Fibroblast of the conjunctiva (primary cell): Measurements from ENCODE around the gene TUBGCP2.

Experiments used
- DNase-seq: peaks from one replicate; pipeline ENCODE4 v3.0.0-alpha.2; 2010; ENCODE audit warnings: low read depth

Gene TUBGCP2

DNA sequence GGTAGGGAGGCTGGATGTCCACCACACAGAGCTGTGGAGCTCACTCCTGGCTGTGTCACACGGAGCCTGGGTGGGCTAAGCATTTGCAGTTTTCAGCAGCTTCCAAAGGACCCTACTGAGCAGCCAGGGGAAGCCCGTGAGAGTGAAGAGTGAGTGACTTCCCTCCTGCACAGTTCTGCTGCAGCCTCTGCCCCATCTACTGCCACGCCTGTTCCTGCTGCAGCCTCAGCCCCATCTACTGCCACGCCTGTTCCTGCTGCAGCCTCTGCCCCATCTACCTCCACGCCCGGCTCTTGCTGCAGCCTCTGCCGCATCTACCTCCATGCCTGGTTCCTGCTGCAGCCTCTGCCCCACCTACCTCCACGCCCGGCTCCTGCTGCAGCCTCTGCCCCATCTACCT lies 44.2 kb downstream of the TUBGCP2 start:
- no peak for DNase-seq

DNA sequence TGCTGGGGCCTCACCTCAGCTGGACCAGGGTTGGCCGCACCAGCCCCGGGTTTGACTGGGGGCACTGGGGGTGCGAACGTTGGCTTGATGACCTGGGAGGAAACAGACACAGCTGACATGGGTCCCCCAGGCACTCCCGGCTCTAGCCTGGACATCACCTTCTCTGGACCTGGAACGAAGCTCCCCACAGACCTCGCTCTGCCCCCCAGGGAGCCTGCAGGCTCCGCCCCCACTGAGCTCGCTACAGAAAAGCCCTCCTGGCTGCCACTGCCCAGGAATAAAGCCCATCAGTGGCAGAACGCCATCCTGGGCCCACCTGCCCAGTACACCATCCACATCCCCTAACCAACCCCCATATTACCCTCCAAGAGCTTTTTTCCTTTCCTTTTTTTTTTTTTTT lies 45.0 kb downstream of the TUBGCP2 start:
- no peak for DNase-seq

DNA sequence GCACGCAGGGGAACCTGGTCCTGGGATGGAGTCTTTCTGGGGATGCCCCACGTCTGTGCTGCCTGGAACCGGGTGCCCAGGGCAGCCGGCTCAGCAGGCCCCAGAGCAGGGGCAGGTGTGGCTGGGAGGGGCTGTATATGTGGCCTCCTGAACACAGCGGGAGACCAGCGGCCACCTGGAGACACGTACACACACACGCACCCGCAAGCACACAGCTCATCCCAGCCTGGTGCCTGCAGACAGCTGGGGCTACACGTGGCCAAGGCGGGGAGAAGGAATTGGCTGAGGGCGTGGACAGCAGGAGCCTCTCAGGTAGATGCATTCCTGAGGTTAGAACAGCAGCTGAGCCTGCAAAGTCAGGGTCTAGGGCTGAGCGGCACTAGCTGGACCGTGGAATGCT lies 46.0 kb downstream of the TUBGCP2 start:
- DNase-seq, result no peak

DNA sequence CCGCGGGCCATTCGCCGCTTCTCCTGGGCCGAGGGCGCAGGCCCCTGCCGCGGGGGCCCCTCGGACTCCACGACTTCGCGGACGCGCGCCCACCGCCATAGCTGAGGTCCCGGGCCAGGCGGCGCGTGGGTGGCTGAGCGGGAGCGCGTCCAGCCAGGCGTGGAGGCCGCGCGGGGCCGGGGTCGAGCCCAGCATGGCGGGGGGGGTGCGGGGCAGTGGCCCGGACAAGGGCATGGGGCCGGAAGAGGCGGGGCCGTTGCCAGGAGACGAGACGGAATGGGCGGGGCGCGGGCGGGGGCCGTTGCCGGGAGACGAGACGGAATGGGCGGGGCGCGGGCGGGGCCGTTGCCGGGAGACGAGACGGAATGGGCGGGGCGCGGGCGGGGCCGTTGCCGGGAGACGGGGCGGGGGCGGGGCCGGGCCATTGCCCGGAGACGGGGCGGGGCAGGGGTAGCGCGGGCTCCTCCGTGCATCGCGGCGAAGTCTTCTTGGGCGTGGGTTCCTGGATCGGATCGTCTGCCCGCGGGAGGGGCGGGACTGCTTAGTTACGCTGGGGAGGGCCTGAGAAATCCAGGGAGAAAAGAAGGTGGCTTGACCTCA lies 46.8 kb downstream of the TUBGCP2 start:
- DNase-seq, result peak; percentile 30

GRCh38 chr10:133260895-133261725 lies 47.6 kb downstream of the TUBGCP2 start:
- DNase-seq, result no peak

DNA sequence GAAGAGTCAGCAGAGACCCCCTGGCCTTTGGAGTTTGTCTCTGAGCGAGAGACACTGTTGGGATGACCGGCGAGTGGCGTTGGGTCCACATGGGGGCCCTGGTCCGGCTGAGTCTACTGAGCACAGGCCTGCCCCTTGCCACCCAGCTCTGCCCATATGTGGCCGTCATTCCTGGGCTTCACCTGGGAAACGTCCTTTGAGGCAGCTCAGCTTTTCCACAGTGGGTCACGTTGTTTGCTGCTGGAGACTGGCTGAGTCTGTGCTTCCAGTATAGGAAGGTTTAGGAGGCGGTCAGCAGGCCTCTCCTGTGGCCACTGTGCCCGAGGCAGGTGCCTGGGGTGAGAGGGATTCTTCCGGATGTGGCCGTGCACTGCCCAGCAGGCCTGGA lies 49.1 kb downstream of the TUBGCP2 start:
- DNase-seq, result no peak

DNA sequence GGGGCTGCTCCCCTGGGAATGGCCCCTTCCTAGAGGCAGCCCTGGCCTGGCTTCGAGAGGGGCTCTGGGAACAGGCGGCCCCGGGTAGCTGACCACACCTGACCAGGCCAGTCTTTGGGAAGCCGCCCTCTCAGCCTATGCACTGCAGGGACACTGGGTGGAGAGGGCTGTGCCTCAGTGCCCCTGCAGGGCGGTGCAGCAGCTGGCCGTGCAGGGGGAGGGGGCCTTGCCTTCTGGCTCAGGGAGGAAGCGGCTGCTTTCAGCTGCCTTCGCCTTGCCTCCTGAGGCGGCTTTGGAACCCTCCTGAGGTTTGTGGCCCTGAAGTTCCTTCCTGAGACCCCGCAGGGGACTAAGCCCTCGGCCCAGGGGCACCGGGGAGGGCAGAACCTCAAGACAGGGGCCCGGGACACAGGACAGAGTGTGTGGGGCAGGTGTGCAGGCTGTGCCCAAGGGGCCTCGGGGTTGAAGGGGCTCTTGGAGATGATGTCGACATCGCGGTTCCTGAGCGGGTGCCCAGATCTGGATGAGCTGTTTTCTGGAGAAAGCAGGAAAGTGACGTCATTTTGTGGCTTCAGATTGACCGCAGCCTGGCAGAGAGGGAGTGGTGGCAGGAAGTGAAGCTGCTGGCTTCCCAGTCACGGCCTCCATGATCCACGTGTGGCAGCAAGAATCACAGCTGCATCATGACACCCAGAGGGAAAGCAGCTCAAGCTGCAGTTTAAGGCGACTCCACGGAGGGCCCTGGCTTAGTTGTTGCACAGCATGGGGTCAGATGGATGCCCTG lies 49.7 kb downstream of the TUBGCP2 start:
- DNase-seq, result peak; percentile 96

DNA sequence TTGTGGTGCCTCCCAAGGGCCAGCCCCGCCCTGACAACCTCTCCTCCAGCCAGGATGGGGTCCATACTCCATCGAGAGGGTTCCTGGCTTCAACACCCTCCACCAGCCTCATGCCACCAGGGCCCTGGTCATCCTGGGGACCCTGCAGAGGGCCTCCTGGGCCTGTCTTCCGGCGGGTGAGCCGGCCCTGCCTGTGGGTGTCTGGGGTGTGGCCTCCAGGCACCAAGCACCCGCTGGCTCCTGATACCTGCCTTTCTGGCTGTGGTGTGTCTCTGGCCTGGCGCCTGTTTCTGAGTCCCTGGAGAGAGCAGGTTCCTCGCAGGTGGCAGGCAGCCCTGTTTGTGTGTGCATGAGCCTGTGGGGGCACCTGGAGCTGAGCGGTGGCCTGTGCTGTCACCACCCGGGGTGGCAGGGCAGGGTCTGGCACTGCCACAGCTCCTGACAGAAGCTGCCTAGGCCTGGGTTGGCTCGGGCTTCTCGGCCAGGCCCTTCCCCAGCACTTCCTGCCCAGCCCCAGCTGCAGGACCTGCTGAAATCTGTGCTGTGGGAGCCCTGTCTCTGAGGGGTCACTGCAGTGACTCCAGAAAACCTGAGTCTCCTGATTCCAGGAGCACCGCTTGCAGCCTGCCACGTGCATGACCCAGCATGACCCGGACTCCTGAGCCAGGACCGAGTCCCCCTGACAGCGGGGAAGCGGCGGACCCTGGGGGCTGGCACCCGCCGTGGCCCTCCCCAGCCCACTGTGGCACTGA lies 50.4 kb downstream of the TUBGCP2 start:
- DNase-seq, result no peak

GRCh38 chr10:133257489-133258065 lies 51.1 kb downstream of the TUBGCP2 start:
- no peak for DNase-seq

- no peak for DNase-seq
These were observed 53.3 kb downstream of the TUBGCP2 start for GRCh38 chr10:133255323-133255722.

DNA sequence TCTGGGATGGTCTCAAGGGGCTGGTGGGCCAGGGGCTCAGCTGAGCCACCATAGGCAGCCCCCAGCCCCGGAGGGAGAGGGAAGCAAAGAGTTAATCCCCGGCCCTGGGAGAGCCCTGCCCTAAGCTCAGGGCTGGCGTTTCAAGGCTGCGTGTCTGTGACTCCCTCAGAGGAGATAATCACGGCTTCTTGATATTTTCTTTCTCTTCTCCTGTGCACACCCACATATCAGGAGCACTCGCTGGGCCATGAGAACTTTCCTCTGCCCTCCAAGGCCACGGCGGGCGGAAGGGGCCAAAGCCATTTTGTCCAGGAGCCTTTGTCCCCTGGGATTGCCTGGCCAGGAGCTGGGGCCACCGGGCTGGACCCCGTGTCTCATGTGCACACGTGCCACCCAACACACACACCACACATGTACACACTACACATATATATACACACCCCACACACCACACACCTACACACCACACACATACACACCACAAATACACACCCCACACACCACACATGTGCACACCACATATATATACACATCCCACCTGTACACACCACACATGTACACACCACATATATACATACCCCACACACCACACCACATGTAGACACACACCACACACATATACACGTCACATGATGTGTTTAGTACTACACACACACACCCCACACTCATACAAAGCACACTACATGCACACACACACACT lies 54.1 kb downstream of the TUBGCP2 start:
- DNase-seq, result no peak

GRCh38 chr10:133253361-133253955 lies 55.2 kb downstream of the TUBGCP2 start:
- DNase-seq, result no peak

GRCh38 chr10:133252223-133252552 lies 56.5 kb downstream of the TUBGCP2 start:
- no peak for DNase-seq

DNA sequence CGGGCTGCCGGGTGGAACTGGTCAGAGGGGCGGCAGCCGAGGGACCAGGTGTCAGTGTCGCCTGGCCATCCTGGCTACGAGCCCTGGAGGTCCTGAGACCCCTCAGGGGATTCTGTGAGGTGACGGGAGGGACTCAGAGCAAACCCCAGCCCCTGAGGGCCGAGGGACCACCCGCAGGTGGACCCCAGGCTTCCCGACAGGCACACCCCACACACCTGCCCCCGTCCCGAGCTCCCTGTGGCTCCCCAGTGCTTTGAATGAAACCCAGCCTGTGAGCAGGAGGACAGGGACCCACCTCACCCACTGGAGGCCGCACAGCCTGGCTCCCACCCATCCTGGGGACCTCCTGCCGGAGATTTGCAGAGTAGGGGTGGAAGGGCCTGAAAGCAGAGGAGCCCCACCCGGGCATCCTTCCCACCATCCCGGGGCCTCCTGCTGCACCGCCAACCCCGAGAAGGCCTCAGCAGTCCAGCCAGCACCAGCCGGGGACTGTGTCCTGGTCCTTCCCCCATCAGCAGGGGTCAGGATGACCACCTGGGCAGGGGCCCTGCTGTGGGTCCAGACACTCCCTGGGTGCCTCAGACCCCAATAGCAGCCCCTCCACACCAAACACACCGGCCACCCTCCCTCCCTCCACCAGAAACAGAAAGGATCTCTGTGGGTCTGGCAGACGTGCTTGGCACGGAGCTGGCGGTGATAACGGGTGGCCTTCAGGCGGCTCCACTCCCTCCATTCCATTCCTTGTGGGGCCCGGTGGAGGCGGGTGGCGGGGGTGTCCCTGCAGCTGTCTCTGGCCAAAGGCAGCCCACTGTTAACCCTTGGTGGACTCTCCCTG lies 57.1 kb downstream of the TUBGCP2 start:
- no peak for DNase-seq

GRCh38 chr10:133249975-133250754 lies 58.5 kb downstream of the TUBGCP2 start:
- no peak for DNase-seq

DNA sequence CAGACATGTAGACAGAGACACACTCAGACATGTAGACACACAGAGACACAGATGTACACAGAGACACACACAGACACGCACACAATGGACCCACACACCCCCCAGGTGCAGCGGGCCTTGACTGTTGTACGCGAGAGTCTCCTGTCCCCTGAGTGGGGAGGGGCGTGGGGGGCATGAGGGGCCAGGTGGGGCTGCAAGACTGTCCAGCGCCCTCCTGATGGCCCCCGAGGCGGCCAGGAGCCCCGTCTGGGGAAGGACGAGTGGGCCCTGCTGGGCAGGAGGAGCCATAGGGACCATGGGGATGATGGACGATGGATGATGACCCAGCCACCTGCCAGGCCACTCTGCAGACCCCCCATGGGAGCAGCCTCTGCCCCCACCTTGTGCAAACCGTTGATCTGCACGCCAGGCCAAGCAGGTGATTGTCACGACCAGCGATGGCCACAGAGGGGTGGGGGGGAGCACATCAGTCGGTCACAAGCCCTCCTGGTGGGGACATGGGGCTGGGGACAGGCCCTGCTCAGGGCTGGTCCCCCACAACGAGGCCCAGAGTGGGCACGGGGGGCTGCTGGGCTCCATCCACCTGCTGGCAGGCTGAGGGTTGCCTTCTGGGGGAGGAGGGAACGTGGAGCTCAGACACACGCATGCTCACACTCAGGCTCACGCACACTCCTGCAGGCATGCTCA lies 59.4 kb downstream of the TUBGCP2 start:
- DNase-seq, result no peak

- DNase-seq, result no peak
These were observed 60.3 kb downstream of the TUBGCP2 start for GRCh38 chr10:133248334-133248715.

DNA sequence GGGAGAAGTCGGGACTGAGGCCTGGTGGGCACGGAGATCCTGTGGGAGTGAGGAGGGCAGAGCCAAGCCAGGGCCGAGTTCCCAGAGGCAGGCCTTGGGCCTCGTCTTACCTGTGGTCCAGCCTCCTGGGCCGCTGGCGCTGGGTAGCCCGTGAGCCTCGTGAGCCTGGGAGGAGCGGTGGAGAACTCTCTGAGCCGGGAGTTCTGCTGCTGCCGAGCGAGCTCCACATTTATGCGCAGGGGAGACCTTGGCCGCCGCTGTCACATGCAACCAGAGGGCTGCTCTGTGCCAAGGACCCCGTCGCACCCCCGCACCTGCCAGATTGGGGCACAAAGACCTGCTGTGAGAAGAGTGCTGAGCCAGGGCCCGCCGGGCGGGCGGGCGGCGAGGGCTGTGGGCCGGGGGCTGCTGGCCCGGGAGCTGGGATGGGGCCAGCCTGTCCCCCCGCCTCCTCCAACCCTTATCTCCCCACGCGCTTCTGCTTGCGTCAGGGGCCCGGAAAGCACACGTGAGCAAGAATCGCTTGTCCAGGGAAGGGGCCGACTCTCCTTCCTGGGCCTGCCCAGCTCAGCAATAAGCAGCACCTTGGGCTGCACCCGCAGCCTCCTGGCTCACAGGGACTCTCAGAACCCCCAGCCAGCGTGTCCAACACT lies 60.9 kb downstream of the TUBGCP2 start:
- no peak for DNase-seq
